Measurements from ENCODE around the gene CEP112. TPM values are rescaled to one million over a fixed set of nuclear protein-coding genes. Genes with fewer than 3 reads are reported as not detected.

Gene CEP112
- total RNA-seq, 1 donor from 2014 or later: 3.8 TPM

DNA sequence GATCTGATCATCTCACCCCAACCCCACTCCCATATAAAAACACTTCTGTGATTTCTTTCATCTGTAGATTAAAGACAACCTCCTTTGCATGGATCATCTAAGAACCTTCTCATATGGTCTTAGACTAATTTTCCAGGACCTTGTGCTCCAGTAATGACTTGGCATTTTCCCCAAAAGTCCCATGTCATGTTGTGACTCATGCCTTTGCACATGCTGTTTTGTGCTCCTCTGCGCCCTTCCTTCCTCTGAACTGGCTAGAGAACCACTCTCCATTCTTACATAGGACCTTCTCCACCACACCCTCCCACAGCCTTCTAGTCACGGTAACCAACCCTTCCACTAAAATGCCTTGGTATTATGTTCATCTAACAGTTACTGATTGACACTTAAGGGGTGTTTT lies 531.0 kb downstream of the CEP112 start:
- Mint-ChIP-seq H3K27me3 (peaks cover 1% of the 10 kb centered on the region), H3K4me3 (no peak overlapping the region), H3K27ac (no peak overlapping the region), H3K4me1 (no peaks in the 10 kb centered on the region), H3K9me3 (peaks cover 4% of the 10 kb centered on the region), H3K36me3 (ENCODE audit: low read depth) (no peaks in the 10 kb centered on the region)
- ChIA-PET POLR2A (no interaction called here), CTCF (no interaction called here)
- intact Hi-C loops (cut with micrococcal nuclease): no loop called here
- no peak for ATAC-seq (ENCODE audit: low read depth)
- DNase-seq: no peak
- TF ChIP-seq, protein P1, sequence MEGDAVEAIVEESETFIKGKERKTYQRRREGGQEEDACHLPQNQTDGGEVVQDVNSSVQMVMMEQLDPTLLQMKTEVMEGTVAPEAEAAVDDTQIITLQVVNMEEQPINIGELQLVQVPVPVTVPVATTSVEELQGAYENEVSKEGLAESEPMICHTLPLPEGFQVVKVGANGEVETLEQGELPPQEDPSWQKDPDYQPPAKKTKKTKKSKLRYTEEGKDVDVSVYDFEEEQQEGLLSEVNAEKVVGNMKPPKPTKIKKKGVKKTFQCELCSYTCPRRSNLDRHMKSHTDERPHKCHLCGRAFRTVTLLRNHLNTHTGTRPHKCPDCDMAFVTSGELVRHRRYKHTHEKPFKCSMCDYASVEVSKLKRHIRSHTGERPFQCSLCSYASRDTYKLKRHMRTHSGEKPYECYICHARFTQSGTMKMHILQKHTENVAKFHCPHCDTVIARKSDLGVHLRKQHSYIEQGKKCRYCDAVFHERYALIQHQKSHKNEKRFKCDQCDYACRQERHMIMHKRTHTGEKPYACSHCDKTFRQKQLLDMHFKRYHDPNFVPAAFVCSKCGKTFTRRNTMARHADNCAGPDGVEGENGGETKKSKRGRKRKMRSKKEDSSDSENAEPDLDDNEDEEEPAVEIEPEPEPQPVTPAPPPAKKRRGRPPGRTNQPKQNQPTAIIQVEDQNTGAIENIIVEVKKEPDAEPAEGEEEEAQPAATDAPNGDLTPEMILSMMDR (IDR thresholded peaks at IDR 0.05): no peak

DNA sequence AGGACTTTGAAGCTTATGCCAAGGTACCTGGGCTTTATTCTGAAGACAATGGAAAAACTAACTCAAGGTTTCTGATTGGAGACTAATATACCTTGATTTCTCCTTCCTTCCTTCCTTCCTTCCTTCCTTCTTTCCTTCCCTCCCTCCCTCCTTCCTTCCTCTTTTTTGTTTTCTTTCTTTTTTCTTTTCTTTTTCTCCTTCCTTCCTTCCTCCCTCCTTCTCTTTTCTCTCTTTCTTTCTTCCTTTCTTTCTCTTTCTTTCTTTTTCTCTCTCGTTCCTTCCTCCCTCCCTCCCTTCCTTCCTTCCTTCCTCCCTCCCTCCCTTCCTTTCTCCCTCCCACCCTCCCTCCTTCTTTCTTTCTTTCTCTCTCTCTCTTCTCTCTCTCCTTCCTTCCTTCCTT lies 531.9 kb downstream of the CEP112 start:
- no peak for ATAC-seq (ENCODE audit: low read depth)
- peaks cover 4% of the 10 kb centered on the region for H3K9me3 Mint-ChIP-seq
- no peak overlapping the region for H3K4me3 Mint-ChIP-seq
- TF ChIP-seq, protein P1 (IDR thresholded peaks at IDR 0.05): no peak
- H3K27ac Mint-ChIP-seq: no peak overlapping the region
- H3K27me3 Mint-ChIP-seq: no peaks in the 10 kb centered on the region
- no peak for DNase-seq
- no peaks in the 10 kb centered on the region for H3K36me3 Mint-ChIP-seq (ENCODE audit: low read depth)
- intact Hi-C loops (cut with micrococcal nuclease): no loop called here
- ChIA-PET CTCF (no interaction called here), POLR2A (no interaction called here)
- no peaks in the 10 kb centered on the region for H3K4me1 Mint-ChIP-seq

DNA sequence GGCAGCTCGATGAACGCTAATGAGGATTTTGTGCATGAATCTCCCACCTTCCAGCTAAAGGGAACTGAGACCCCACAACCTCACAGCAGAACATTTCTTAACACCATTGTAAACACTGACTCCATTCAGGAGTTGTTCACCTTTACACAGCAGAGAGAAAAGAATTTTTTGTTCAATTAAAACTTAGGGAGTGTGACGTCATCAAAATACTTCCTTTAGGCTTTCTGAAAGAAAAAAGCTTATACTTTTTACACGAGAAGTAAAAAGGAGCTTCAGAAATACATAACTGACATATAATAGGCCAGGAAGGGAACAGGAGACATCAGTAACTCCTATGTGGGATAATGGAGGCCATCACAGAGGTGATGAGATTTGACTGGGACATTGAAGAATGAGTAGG lies 532.4 kb downstream of the CEP112 start:
- H3K36me3 Mint-ChIP-seq (ENCODE audit: low read depth): no peaks in the 10 kb centered on the region

DNA sequence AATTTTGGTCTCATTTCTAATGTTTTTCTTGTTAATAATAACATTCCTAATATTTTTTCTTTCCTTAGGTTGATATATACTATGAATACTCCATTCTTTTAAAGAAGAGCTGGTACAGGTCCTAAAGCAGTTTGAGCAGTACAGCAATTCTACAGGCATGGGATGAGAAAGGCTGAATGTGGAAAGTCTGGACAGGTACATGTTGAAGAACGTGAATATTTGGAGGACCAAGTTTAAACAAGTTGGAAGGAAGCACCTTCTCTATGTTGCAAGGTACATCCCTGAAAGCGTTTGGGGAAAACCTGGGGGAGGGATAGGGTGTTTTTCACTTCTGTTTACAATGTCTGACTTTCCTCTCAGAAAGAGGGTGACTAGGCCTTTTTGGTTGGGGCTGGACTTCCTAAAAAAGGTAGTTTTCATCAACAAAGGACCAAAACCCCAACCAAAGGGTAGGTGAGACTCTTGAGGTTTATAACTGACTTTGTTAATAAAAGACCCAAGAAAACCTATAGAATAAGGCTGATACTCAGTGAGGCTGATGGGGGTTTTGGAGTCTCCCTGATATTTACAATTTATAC lies 534.6 kb downstream of the CEP112 start:
- Mint-ChIP-seq H3K27ac (no peak overlapping the region), H3K4me1 (no peaks in the 10 kb centered on the region), H3K36me3 (ENCODE audit: low read depth) (no peaks in the 10 kb centered on the region), H3K27me3 (no peaks in the 10 kb centered on the region), H3K4me3 (no peak overlapping the region), H3K9me3 (peaks cover 4% of the 10 kb centered on the region)
- no peak for DNase-seq
- POLR2A ChIA-PET: no interaction called here
- intact Hi-C loops (cut with micrococcal nuclease): no loop called here
- TF ChIP-seq, protein P1 (IDR thresholded peaks at IDR 0.05): no peak
- ATAC-seq (ENCODE audit: low read depth): no peak
- CTCF ChIA-PET: no interaction called here

More for the DNA sequence above, 532.4 kb downstream of the CEP112 start:
- TF ChIP-seq, protein P1 (IDR thresholded peaks at IDR 0.05): no peak
- Mint-ChIP-seq H3K27me3 (no peaks in the 10 kb centered on the region), H3K27ac (no peak overlapping the region), H3K9me3 (peaks cover 4% of the 10 kb centered on the region), H3K4me1 (no peaks in the 10 kb centered on the region), H3K4me3 (no peak overlapping the region)
- no peak for ATAC-seq (ENCODE audit: low read depth)
- ChIA-PET POLR2A (no interaction called here), CTCF (no interaction called here)
- DNase-seq: no peak
- intact Hi-C loops (cut with micrococcal nuclease): no loop called here

DNA sequence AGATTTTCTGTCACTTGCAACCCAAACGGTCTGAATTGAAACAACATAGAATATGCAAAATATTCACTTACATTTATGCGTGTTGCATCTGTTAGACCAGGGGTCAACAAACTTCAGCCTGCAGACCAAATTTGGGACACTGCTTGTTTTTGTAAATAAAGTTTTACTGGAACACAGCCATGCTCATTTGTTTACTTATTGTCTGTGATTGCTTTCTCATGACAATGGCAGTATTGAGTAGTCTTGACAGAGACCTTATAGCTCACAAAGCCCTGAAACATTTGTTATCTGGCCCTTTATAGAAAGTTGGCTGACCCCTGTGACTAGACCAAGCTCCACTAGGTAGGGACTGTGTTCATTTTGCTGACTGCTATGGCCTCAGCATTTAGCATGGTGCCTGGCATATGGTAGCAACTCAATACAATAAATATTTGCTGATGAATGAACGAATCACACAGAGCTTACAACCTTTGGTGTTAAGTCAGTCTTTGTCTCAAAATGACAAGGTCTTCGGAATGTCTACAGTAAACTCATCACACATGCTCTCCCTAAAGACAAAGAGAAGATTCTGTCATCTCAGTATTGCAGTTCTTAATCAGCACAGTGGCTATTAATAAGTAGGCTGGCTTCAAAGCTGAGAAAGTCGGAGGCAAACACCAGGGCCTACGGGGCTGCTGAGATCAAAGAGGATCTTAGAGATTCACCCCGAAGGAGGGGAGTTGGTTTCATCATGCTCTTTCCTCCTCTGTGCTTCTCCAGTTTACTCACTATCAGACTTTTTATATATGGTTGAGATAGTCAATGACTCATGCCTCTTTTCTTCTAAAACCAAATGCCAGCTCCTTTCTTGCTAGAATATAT lies 535.3 kb downstream of the CEP112 start:
- Mint-ChIP-seq H3K27ac (no peak overlapping the region), H3K9me3 (peaks cover 4% of the 10 kb centered on the region), H3K27me3 (no peaks in the 10 kb centered on the region), H3K36me3 (ENCODE audit: low read depth) (no peaks in the 10 kb centered on the region), H3K4me1 (no peaks in the 10 kb centered on the region), H3K4me3 (no peak overlapping the region)
- ATAC-seq (ENCODE audit: low read depth): no peak
- no peak for DNase-seq
- POLR2A ChIA-PET: no interaction called here
- CTCF ChIA-PET: no interaction called here
- intact Hi-C loops (cut with micrococcal nuclease): no loop called here
- TF ChIP-seq, protein P1 (IDR thresholded peaks at IDR 0.05): no peak

All from activated B cell treated with CpG ODN at 0.5 μM for 24 hours (primary cell).